ENCODE data around the gene TXNDC5.

GRCh38 chr6:7901780-7902179 is 8.8 kb downstream of the TXNDC5 start:
- TF ChIP-seq, protein P1, sequence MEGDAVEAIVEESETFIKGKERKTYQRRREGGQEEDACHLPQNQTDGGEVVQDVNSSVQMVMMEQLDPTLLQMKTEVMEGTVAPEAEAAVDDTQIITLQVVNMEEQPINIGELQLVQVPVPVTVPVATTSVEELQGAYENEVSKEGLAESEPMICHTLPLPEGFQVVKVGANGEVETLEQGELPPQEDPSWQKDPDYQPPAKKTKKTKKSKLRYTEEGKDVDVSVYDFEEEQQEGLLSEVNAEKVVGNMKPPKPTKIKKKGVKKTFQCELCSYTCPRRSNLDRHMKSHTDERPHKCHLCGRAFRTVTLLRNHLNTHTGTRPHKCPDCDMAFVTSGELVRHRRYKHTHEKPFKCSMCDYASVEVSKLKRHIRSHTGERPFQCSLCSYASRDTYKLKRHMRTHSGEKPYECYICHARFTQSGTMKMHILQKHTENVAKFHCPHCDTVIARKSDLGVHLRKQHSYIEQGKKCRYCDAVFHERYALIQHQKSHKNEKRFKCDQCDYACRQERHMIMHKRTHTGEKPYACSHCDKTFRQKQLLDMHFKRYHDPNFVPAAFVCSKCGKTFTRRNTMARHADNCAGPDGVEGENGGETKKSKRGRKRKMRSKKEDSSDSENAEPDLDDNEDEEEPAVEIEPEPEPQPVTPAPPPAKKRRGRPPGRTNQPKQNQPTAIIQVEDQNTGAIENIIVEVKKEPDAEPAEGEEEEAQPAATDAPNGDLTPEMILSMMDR (IDR thresholded peaks at IDR 0.05): no peak
- no peak for TF ChIP-seq POLR2A (IDR thresholded peaks at IDR 0.05)
